GM18861 (cell line): Measurements from ENCODE around the gene RAB7A.

ENCODE experiments used
- ATAC-seq: cut with Tn5 transposase; IDR thresholded peaks from one replicate; pipeline ENCODE4 v1.9.1; 2021; ENCODE audit not compliant: unreplicated experiment

The RAB7A gene

DNA sequence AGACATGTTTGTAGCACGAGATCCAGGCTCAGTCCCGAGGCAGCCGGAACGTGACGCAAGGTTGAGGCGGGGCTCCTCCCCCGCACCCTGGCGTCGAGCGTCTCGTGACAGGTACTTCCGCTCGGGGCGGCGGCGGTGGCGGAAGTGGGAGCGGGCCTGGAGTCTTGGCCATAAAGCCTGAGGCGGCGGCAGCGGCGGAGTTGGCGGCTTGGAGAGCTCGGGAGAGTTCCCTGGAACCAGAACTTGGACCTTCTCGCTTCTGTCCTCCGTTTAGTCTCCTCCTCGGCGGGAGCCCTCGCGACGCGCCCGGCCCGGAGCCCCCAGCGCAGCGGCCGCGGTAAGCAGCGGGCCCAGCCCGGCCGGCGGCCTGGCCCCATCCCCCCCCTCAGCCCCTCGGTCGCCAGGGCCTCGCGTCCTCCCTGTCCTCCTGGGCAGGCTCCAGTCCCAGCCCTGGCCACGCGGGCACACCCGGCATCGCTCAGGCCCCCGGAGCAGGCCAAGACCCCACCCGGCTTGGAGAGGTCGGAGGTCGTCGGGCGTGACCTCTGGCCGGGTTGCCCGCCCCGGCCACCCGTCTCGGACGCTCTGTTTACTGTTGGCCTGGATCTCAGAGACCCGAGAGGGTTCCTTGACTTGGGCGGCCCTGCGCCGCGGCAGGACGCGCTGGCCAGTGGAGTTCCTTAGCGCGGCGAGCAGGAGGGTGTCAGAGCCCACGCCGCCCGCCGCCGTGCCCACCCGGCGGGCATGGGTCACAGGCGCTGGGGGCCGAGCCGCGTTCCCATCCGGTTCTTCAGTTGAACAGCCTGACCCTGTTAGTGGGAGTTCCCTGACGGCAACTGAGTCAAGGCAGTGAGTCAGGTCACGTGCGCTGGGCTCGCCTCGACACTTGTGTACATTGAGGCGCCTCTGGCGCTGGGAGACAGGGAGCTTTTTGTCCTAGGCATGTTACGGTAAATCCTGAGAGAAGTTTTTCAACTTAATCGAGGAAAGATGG is at the start of gene RAB7A:
RAB7A (plus strand) TSS at position 161 of the 994 bp plus-strand sequence. CDS start 69,185 bp downstream, outside the sequence.
- ATAC-seq: peak; percentile 86

DNA sequence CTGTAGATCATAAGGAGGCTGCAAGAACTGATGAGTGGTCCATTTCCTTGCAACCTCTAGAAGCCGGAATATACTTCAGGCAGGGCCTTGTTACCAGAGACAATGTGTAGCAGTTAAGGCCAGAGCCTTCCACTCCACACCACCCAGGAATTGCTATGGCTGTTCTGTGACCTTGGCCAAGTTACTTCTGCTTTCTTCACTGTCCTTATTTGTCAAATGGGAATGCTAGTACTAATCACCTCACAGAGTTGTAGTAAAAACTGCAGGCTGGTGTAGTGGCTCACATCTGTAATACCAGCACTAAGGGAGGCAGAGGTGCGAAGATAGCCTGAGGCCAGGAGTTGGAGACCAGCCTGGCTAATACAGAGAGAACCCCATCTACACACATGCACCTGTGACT is 46.6 kb upstream of the RAB7A start:
- no peak for ATAC-seq

DNA sequence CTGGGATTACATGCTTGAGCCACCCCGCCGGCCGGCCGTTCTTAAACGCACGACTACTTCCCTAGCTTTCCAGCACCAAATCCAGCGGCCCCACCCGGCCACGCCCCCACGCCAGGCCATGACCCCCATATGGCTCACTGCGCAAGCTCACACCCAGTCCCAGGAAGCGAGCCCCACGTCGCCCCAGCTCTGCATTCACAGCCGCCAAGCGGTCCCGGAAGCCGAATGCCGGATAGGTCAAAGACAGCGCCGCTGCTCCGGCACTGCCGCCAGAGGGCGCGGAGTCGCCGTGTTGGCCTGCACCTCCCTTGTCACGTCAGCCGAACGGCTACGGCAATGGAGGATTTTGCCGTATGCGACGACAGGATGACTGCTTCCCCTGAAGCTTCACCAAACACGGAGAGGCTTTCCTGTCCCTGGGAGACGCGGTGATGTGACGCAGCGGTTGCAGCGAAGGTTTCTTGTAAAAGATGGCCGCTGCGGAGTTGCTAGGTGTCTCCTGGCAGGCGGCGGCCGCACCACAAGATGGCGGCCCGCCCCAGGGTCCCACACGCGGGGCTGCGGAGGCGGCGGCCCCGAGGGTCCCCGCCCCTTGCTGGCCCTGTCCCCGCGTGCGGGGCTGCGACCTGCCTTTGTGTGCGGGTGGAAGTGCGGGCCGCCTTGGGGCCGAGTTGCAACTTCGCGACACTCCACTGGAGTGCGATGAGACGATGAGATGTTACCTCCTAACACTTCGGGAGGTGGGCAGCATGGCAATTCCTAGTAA is 45.2 kb upstream of the RAB7A start:
- peak; percentile 90 for ATAC-seq

DNA sequence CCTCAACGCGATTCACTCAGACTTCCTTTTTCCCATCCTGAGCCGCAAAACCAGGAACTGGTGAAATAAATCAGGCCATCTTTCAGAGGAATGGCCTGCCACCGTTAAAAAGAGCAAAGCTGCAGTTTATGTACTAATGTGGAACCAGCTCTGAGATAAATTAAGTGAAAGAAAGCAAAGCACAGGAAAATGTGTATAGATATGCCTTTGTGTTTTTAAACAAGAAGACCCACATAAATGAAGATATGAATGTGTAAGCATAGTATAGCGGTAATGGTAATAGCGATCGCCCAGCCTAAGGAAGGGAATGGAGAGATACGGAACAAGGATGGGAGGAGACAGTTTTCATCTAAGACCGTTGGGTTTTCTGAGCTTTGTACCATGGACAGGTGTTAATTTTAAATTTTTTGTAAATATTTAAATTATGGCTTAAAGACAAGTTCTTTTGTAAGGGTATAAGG is 44.6 kb upstream of the RAB7A start:
- ATAC-seq: no peak

DNA sequence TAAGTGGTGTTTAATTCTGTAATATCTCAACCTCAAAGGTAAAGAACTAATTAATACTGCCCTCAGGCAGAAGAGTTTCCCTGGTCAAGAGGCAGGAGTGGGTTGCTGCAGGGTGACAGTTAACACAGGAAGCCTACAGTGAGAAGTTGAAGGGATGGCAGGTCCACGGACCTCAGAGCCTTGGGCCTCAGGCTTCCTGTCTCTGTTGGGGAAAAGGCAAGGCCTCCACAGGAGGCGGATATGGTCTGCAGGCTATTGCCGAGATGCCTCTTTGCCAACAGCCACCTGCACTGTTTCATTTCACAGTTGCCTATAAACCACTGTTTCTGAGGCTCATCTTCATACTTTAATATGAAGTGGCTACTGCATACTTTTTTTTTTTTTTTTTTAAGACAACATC is 42.0 kb upstream of the RAB7A start:
- ATAC-seq: no peak

DNA sequence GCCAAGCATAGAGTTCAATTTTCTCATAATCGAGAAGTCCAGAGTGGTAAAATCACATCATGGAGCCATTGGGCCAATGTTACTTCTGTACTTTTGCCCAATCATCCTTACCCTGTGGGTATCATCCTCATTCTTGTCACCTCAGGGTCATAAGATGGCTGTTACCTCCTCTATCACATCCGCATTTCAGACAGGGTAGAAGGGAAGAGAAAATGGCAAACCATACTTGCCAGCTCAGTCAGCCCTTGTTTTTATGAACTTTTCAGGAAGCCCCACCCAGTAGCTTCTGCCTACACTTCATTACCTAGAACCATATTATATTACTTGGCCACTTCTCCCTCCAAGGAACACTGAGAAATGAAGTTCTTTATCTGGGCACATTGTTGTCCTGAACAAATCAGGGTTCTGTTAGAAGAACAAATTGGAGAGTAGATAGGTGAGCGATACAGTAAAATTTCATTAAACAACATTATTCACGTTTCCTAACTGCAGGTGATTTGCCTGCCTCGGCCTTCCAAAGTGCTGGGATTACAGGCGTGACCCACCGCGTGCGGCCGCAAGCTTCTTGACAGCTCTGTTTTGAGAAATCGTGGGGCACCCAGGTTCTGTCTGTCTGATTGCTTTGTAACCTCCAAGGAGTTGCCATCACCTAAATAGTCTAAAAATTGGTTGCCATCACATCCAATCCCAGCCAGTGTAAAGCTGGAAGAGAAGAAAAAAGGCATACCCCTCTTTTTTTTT is 40.8 kb upstream of the RAB7A start:
- ATAC-seq: no peak

DNA sequence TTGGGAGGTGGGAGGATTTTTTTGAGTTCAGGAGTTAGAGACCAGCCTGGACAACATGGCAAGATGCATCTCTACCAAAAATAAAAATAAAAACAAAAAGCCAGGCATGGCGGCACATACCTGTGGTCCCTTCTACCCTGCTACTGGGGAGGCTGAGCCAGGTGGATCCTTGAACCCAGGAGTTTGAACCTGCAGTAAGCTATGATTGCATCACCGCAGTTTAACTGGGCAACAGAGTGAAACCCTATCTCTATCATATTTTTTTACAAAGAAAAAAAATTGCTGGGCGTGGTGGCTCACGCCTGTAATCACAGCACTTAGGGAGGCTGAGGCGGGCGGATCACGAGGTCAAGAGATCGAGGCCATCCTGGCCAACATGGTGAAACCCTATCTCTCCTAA is 39.5 kb upstream of the RAB7A start:
- no peak for ATAC-seq

DNA sequence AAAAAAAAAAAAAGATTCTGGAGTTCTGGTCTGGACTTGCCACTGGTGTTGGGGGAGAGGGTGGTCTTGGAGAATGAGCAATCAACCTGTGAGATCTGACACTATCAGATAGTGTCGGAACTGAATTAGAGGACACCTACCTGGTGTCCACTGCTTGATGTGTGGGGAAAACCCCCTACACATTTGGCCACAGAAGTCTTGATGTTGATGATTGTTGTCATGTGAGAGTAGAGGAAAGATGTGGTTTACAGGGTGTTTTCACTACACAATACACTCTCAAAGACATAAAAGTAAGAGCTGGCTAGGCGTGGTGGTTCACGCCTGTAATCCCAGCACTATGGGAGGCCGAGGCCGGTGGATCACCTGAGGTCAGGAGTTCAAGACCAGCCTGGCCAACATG is 36.9 kb upstream of the RAB7A start:
- ATAC-seq: no peak

DNA sequence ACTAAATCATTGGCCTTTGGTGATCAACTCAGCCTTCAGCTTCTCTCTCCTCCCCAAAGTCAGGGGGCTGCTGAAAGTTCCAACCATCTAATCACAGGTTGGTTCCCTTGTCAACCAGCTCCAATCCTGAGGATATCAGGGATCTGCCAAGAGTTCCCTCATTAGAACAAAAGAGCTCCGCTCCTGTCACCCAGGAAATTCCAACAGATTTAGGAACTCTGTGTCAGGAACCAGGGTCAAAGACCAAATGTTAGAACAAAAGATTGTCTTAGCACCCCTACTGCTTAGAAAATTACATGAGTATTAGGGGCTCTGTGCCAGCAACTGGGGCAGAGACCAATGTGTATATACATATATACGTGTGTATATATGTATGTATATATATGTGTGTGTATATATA is 32.3 kb upstream of the RAB7A start:
- ATAC-seq: no peak

DNA sequence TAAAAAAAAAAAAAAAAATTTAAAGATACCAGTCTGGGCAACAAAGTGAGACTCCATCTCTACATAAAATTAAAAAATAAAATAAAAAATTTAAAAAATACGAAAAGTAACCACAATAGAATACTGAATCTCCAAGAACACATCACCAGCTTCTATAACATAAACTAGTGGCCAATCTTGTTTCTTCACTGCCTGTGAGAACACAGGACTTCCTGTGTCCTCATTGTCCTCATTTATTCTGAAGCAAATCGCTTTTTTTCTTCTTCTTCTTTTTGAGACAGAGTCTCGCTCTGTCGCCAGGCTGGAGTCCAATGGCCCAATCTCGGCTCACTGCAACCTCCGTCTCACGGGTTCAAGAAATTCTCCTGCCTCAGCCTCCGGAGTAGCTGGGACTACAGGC is 28.6 kb upstream of the RAB7A start:
- ATAC-seq: no peak

DNA sequence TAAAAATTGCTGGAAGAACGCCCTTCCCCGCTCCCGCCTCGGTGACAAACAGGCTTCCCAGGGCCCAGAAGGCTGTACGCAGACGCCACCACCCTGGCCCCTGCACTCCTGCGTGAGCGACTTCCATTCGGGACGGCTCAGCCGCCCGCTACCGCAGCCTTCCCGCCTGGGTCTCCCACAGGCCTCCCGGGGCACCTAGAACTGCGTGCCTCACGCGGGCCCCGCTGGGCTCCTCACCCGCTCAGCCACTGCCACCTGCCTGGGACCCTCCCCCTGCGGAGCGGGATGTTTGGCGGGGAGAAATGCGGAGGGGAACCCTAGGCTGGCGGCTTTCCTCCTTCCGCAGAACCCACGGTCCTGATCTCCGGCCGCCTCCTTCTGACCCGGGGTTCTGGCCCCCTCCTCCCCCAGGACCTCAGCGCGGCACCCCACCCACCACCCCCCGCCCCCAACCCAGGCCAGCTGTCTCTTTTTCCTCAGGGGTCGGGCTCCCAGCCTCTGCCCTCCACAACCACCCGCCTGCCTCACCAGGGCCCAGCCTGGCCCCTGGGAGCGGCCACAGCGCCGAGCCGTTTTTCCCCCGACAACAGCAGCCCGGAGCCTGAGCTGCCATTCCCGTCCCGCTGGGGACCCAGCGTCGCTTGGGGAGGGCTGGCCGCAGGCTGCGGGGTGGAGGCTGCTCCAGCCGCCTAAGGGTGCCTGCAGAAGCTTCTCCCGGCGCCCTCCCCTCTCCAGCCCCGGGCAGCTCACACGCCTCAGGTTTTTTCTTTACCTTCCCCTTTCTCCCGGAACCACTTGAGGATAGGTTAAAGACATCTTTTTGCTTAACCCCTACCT is 27.6 kb upstream of the RAB7A start:
- no peak for ATAC-seq

DNA sequence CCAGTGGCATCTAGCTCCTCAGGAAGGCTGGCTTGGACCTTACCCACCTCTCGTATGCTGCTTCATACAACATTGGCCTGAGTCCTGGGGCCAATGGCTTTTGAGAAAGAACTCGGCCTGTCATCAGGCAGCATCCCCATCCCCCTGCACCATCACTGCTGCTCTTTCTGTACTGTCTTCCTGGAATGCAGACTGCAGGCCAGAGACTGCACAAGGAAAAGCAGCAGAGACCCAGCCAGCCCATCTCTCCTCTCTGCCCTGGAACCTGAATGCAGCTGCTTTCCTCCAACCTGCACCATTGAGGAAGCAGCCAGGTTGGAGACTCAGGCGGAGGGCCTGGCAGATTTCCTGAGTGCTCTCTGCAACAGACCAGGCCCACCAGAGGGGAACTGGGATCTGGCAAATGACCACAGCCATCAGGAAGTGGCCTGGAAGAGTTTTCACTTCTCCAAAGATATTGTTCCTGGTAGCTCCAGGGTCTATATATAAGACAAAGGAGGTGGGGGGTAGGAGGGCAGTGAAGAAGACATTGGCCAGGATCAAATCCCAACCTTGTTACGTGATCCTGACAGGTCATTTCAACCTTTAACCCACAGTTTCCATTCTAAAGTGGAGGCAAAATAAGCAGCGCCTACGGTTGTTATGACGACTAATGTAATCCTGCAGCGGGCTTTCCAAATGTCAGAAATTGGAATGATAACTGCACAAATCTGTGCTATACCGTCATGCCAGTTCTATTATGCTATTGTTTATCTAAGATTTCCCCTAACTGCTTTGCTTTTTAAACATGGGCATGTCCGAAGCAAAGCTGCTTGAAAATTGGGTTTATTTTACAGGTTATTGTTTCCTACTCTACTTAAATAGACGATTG is 24.4 kb upstream of the RAB7A start:
- ATAC-seq: no peak

DNA sequence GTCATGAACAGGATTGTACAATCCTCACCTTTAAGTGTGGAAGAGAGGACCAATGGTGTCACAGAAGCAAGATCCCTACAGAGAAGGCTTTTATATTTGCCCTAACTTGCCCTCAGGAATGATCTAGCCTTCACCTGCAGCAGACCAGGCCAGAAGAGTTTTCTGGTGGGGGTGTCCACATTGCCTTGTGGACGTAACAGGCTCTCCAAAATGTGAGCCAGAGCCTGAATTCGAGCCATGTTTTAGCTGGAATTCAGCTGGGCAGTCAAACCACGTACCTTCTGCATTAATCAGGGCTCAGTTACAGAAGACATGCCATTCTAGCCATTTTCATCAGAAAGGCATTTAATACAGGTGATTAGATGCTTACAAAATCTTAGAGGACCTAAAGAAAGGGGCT is 23.6 kb upstream of the RAB7A start:
- ATAC-seq: no peak

DNA sequence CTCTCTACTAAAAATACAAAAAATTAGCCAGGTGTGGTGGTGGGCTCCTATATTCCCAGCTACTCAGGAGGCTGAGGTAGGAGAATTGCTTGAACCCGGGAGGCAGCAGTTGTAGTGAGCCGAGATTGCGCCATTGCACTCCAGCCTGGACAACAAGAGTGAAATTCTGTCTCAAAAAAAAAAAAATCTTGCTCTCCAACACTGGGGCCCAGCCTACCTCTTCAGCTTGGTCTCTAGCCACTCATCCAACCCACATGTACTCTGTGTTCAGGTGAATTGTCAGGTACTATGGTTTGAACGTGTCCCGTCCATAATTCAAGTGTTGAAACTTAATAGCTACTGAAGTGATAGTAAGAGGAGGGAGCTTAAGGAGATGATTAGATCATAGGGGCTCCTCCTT is 22.4 kb upstream of the RAB7A start:
- no peak for ATAC-seq

DNA sequence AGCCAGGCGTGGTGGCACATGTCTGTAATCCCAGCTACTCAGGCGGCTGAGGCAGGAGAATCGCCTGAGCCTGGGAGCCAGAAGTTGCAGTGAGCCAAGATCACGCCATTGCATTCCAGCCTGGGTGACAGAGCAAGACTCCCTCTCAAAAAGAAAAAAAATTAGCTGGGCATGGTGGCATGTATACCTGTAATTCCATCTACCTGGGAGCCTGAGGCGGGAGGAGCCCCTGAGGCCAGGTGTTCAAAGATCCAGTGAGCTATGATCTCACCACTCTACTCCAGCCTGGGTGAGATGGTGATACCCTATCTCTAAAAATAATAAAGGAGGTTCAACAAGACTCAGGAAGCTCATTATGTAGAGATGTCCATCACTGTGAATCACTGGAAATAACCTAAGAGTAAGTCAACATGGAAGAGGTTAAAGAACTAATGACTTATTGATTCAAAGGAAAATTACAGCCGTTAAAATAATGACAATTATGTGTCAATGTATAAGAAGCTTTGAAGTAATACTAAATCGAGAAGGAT is 19.8 kb upstream of the RAB7A start:
- no peak for ATAC-seq

DNA sequence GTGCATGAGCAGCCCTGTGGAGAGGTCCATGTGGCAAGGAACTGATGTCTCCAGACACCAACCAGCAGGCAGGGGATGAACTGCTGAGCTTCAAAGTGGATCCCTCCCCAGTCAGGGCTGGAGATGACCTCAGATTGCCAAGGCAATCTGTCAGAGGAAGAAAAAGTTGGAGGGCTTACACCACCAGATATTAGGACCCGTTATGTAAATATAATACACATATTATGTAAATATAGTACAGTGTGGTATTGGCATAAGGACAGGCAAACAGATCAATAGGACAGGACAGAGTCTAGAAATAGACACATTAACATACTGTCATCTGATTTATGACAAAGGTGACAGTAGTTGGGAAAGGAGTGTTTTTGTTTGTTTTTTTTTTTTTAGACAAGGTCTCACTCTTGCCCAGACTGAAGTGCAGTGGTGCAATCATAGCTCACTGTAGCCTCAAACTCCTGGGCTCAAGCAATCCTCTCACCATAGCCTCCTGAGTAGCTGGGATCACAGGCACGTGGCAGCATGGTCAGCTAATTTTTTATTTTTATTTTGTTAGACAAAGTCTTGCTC is 18.0 kb upstream of the RAB7A start:
- no peak for ATAC-seq

DNA sequence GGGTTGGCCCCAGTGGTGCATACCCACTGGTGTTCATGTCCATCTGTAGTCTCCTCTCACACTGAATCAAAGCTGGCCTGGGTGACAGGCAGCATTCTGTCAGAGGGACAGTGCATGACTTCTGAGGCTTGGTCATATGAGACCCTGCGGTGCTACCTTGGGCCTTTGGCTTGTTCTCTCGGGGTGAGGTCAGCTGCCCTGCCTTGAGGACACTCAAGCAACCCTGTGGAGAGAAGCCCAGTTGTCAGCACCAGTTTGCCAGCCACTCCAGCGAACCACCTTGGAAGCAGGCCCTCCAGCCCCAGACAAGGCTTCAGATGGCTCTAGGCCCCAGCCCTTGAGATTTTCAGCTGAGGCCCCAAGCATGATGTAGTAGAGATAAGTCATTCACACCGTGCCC is 16.9 kb upstream of the RAB7A start:
- no peak for ATAC-seq

DNA sequence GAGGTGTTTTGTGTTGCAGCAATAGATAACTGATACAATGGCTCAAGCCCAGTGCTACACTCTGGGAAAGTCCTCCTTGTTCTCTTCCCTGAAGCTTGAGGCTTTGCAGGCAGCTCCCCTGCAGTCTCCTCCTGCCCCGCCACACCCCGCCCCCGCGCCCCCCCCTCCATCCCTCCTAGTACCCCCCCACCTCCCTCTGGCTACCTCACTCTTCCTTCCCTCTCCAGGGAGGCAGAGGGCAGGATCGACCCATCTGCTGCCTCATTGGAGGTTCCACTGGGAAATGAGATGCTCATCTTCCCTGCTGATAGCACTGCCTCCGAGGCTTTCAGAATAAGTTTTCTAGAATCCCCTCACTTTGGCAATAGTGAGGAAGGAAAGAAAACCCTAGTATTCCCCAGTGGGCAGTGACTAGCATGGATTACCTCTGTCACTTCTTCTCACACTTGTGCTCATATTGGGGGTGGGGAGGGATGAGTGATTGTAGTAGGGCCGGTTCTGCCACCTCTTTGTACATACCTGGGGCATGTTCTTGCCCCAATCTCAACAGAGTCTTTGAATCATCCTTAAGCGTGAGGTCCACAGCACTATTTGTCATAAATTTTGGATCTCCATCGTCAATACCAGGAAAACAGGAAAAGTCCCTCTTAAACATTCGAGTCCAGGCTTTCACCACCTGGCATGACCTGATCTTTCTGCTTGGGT is 16.3 kb upstream of the RAB7A start:
- no peak for ATAC-seq
